Ammon's horn (tissue), 1 donor: ENCODE measurements around the gene DHODH.

Experiments used
- DNase-seq: peaks from one replicate; pipeline ENCODE4 v3.0.0-alpha.2; 2016; ENCODE audit warnings: low spot score

Gene DHODH

DNA sequence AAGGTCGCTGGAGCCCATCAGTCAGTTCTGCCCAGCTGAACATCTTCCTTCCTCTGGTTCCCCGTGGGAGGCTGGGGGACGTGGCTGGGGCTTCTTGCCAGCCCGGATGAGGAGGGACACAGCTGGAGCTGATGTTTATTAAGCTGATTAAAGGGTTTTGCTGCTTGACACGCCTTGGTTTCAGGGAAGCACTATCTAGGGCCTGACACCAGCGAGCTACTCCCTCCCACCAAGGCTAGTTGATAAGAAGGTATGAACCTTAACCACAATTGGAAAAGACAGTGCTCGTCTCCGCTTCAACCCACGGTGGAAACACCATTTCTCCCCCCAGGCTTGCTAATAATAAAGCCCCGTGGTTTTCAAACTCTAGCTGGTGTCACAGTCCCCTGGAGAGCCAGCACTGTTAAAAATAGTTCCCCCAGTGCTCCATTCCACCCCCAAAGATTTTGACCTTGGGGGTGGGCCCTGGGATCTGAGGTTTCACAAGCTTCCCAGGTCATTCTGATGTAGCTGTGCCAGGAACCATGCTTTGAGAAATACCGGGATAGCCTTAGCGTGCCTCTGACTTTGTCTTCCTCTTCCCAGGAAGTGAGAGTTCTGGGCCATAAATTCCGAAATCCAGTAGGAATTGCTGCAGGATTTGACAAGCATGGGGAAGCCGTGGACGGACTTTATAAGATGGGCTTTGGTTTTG is 5.5 kb downstream of the DHODH start:
- DNase-seq: no peak

DNA sequence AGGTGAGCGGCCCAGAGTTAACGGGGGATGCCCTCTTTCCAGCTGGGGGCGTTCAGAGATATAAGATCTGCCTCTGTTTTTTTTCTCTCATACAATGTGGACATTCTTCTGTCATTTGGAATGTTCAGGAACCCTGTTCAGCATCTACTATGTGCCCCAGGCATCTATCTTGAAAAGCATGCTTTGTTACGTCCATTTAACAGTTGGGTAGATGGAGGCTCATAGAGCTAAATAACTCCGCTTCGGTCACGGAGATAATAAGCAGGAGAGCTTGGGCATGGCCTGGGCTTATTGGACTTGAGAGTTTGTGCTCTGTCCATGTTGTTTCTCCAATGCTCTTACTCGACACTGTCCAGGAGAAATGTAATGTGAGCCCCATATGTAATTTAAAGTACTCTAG is 6.1 kb downstream of the DHODH start:
- DNase-seq: no peak

DNA sequence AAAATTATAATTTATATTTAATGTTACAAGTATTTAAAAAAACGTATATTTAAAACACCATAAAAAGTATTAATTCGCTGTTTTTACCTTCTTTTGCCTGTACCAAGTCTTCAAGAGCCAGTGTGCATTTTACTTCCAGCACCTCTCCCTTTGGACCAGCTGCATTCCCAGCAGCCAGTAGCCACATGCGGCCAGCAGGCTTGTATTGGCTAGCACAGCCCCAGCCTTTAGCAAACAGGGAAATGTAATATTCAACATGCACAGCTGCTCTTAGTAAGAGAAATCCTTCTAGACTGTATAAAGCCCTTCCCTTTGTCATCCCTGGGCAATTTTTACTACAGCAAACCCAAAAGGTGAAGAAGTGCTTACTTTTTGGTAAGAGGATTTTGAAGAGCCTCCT is 6.6 kb downstream of the DHODH start:
- DNase-seq: no peak

DNA sequence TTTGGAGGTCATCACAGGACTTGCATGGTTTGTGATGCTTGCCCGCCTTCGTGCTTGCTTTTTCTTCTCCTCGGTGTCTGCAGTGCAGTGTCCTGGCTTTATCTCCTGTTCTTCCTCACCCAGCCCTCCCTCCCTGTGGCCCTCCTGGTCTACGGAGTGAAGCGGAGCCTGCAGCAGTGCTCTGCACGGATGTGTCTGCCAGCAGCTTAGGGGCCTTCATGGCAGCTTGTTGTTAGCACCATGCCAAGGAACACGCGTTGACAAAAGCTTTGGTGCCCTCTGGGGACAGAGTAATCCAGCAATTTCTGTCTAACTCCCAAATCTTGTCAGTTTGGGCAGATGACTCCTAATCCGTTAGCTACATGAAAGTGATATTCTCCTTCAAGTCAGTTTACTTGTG is 9.9 kb downstream of the DHODH start:
- DNase-seq: peak; percentile 43

DNA sequence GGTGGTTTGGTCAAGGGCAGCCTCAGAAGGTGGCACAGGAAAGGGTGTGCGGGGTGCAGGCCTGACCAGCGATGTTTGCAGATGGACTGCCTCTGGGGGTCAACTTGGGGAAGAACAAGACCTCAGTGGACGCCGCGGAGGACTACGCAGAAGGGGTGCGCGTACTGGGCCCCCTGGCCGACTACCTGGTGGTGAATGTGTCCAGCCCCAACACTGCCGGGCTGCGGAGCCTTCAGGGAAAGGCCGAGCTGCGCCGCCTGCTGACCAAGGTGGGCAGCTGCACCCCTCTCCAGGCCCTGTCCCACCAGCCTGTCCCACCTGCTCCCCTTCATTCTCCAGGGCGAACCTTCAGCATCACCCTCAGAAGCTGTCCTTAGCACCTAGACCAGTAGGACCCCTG is 12.5 kb downstream of the DHODH start:
- DNase-seq: no peak

DNA sequence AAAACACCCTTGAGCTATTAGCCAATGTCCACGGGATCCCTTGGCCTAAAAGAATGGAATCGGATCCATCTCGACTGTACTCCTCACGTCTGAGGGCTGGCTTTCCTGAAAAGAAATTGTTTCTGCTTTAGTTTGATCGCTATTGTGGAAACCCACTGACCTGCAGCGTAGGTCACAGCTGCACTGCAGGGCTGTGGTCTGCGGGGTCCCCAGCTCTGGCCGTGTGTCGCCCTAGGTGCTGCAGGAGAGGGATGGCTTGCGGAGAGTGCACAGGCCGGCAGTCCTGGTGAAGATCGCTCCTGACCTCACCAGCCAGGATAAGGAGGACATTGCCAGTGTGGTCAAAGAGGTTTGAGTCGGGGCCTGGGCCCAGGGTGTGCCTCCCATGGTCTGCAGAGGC is 13.6 kb downstream of the DHODH start:
- DNase-seq: no peak

DNA sequence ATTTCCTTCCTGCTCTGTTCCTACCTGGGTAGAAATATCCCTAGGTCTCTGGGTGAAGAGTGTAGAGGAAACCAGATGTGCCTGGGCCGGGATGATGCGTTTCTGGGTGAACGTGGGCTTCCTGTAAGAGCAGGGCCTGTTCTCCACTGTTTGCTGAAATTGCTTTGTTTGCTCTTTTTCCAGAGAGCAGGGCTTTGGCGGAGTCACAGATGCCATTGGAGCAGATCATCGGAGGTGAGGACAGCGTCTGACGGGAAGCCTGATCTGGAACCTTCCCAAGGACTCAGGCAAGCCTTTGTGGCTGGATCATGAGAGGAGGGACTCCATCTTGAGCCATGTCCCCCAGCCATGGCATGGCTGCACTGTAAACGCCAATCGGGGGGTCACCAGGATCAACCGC is 15.4 kb downstream of the DHODH start:
- DNase-seq: no peak

DNA sequence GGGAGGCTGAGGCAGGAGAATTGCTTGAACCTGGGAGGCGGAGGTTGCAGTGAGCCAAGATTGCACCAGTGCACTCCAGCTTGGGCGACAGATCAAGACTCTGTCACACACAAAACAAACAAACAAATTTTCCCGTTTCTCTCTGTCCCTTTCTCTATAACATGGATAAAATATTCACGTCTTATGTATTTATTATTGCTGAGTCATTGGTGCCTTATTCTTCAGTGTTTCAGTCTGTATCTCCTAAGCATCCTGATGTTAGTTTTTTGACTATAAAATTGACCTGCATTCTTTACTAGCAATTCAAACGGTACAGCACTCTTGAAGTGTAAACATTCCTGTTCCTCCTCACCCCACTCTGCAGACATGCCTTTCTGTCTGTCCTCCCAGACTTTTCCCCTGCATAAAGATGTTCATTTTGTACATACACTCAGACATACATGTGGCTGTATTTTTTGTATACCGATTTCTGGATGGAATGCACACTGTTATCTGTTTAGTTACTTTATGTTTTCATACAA is 16.4 kb downstream of the DHODH start:
- DNase-seq: no peak

DNA sequence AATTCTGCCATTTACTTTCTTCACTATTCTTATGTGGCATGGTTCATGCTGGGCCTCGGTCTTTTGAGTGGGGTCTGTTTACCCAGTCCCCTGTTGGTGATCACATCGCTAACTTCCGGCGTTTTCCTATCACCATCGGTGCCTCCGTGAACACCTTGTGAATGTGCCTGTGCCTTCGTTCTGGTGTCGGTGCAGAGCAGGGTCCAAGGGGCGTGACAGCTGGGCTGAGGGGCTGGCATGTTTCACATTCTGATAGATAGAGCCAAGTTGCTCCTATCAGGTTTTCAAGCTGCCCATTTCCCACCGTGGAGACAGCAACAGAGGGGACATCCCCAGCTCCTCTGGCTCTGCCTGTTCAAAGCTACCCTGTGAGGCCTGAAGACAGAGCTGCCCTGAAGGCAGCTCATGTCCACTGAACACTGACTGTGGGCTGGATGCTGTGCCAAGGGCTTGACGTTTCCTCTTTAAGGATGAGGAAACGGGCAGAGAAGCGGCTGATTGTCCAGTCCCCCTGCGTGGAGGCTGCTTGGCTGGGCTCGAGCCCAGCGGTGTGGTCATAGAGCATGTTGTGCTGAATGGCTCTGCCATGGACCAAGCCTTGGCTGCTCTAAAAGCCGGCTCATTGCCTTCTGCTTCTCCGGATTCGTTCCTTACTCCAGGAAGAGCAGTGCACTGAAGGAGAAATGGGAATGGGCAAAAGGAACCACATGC is 17.0 kb downstream of the DHODH start:
- peak; percentile 68 for DNase-seq

DNA sequence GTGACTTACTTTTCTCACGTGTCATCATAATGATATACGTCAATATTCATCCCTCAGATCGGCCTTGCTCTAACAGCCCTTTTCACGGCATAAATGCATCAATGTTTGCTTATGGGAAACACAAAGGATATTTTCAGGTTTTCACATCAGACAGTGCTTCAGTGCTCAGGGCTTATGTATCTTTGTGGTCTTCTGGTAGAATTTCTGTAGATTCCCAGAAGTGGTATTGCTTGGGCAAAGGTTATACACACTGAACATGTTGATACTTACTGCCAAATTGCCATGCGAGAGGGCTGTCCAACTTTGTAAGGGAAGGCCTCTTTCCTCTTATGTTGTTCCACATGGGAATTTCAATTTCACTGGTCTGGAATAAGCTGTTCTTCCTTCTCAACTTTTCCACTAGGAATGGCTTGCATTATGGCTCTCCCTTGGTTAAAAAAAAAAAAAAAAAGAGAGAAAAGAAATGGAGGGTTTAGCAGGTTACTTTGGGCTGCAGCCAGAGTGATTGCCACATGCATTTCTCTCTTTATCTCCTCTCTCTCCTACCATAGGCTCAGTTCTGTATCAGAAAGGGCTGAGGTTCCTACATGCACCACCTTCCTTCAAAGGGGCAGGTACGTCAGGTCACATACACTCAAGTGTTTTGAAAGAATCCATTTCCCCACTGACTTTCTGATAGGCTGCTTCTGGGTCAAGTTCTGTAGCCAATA is 19.3 kb downstream of the DHODH start:
- DNase-seq: no peak

DNA sequence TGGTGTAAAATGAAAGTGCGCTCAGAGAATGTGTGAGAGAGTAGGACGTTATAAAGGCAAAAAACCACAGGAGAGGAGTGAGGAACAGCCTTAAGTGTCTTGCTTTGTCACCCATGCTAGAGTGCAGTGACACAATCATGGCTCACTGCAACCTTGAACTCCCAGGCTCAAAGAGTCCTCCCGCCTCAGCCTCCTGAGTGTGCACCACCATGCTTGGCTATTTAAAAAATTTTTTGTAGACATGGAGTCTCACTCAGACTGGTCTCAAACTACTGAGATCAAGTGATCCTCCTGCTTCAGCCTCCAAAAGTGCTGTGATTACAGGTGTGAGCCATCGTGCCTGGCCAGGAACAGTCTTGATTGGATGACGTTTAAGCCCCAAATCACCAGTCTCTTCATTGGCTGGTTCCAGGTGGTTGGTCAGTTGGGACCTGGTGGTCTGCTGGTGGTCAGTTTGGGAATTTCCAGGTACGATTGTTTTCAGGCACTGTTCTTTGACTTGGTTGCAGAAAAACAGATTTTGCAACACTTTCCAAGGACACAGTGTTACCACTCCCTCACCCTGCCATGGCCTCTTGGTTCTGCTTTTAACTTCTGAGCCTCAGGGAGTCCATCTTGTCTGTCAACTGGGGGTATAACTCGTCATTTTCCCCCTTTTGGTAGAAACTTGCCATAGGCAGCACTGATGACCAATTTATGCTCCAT is 21.2 kb downstream of the DHODH start:
- no peak for DNase-seq

DNA sequence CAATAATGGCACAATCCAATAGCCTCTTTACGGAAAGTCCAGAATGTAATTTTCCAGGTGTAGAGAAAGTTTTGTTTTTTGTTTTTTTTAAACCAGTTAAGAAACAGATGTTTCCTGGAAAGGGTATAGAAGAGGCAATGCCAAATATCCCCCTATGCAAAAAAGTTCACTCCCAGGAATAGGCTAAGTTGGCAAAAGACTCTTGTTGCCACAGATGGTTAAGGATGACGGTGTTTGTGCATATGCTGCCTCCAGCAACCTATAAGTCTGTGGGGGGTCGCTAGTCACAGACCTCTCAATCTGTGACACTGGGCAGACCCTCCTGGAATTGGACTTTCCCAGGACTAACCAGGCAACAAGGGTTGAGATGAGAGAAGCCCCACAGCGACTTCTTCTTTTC is 24.9 kb downstream of the DHODH start:
- no peak for DNase-seq

DNA sequence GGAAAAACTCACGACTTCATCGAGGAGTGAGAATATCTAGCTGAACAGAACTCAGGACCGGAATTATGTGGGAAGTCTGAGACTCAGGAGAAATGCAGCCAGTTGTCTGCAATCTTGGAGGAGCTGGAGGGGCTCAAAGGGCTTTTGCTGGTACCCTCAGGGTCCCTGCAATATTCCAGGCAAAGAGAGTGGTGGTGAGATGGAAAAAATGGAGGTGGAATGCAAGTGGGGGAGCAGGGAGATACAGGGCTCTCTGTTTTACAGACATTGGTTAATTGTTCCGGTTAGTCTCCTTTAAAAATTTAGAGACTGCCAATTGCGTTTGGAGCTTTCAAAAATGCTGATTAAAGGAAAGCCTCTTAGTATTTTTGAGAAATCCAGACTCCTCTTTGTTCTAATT is 27.6 kb downstream of the DHODH start:
- DNase-seq: no peak

DNA sequence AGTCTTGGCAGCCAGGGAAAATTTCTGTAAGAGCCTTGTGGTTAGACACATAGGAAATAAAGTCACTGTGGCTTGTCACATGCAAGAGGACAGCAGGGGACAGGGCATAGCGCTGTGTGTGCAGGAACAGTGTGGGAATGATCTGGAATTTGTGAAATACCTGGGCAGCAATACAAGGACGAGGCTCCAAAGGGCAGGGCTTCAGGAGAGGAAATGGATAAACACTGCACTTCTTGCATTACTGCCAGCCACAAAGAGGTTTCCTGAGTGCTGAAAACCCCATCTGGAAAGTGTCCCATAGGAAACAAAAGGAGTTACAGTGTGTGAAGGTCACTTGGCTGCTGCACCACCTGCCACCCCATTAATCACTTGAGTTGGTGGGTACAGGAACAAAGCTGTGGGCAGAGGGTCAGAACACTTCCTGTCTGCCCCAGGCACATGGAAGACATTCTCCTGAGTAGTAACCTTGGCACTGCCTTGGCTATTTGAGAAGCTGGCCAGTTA is 33.7 kb downstream of the DHODH start:
- DNase-seq: no peak

DNA sequence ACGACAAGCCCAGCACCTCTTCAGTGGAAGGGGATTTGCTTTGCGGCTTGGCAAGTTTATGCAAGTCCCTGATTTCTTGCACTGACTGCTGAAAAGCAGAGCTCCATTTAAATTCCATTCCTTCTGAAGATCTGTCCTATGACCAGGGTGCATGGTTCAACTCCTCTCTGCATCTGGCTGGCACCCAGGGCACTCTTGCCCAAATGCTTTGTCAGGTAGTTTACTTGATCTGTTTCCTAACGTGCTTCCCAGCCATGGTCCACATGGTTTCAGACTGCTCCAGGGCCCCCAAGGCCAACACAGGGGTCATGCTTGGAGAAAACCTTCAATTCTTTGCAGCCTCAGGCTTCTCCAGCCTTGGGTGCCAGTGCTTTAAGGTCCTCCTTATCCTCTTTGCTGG is 34.5 kb downstream of the DHODH start:
- DNase-seq: no peak

DNA sequence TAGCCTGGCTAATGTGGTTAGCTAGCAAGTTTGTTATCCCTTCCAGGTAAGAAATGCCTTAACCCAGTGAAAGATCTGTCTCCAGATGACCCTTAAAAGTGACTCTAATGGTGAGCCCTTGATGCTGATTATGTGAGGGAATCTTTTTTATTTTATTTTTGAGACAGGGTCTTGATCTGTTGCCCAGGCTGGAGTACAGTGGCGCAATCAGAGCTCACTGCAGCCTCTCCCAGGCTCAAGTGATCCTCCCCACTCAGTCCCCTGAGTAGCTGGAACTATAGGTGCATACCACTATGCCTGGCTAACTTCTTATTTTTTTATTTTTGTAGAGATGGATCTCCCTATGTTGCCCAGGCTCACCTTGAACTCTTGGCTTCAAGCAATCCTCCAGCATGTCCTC is 35.0 kb downstream of the DHODH start:
- DNase-seq: no peak

DNA sequence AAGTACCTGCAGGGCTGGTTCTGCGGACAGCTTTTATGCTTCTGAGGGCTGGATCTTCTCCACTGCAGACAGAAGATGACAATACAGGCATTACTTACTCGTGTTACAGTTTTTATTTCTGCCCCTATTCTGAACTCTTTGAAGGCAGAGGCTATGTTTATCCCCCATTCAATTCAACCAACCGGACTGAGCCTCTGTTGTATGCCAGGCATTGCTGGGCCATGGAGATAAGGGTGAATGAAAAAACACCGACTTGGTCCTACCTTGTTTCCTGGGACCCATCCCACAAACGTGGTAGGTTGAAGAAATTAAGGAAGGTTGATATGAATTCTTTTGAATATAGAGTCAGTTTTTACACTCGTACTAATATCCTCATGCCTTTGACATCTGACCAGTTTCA is 35.8 kb downstream of the DHODH start:
- DNase-seq: no peak

DNA sequence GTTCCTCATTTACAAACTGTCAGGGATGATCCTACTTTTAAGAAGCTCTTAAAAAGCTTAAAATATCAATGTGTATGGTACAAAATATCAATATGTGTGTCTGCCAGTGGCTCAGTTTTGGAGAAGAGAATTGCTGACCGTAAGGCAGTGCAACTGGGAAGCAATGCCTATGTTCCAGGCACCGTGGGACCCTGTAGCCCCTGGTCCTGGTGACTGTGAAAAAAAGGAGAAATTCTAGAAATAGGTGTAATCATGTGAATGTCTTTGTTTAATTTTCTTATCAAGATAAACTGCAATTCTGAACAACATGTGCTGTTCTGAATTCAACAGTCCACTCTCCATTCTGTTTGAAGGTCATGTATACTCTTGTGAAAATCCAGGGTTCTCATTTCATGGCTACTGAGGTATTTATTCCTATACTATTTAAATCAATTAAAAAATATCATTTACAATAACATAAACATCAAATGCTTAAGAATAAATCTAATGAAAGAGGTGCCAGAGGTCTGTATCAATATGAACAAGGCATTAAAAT is 36.3 kb downstream of the DHODH start:
- DNase-seq: no peak

DNA sequence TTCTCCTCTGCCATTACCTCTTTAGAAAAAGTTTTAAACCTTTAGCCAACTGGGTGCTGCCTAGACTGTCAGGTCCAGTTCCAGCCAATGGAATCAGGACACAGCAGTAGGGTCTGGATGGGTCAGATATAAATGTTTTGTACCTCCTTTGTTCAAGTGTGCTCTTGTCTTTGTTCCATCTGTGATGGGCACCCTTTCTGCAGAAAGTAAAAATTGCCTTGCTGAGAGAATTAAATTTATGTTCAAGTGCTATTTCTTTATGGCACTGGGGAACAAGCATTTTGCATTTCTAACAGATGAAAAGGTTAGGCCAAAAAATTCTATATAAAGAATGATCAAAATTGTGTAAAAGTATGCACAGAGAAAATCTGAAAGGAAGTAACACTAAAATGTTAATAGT is 40.6 kb downstream of the DHODH start:
- DNase-seq: no peak

DNA sequence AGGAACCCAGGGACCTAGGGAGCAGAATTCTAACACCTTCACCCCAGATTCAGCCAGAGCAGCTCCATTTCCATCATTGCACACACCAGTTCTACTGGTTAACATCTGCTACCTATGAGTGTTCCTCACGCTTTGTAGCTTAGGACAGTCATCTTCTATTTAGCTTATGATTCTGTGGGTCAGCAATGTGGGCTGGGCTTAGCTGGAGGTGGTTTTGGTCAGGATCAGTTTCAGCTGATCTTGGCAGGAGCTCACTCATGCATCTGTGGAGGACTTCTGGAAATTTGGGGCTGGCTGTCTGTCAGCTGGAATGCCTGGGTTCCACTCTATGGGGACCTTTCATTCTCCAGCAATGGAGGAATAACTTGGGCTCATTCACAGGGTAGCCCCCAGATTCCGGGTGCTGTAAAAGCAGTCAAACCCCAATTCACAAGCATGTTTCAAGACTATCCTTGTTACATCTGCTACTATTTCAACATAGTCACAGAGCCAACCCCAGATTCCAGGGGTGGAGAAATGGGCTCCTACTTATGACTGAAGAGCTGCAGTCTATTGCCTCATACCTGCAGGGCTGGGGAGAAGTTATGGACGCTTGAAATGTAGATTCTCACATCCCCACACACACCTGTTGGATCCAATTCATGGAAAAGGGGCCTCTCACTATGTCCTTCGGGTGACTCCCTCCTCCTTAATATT is 42.4 kb downstream of the DHODH start:
- no peak for DNase-seq

DNA sequence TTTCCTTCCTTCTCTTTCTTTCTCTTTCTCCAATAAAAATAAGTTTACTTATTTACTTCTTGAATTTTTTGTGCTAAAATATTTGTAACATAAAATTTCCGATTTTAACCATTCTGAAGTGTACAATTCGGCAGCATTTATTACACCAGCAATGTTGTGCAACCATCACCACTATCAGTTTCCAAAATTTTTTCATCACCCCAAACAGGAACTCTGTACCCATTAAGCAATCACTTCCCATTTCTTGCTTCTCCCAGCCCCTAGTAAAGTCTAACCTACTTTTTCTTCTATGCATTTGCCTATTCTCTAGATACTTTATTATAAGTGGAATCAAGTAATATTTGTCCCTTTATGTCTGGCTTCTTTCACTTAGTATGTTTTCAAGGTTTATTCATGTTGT is 43.3 kb downstream of the DHODH start:
- DNase-seq: no peak
